Mesodermal cell (in vitro differentiated cells): ENCODE measurements around the gene MYO5B.

Experiments
- H3K27ac ChIP-seq: 2 replicates; pipeline ENCODE4 v1.7.0; 2013; ENCODE audit warnings: mild to moderate bottlenecking, low read depth, low read length, moderate library complexity; ENCODE audit not compliant: severe bottlenecking
- H3K36me3 ChIP-seq: 2 replicates; pipeline ENCODE4 v1.7.1; 2013; ENCODE audit warnings: mild to moderate bottlenecking, low read length, moderate library complexity; ENCODE audit not compliant: control insufficient read depth, insufficient read depth
- H3K4me1 ChIP-seq: one replicate; pipeline ENCODE4 v1.7.1; 2013; ENCODE audit warnings: mild to moderate bottlenecking, low read length; ENCODE audit not compliant: insufficient read depth, control insufficient read depth, poor library complexity, severe bottlenecking
- H3K4me3 ChIP-seq: 2 replicates; pipeline ENCODE4 v1.7.0; 2013; ENCODE audit warnings: low read length, control low read depth, mild to moderate bottlenecking; ENCODE audit not compliant: insufficient read depth, poor library complexity, severe bottlenecking; ENCODE audit errors: extremely low read depth
- H3K9me3 ChIP-seq: 2 replicates; pipeline ENCODE4 v1.7.1; 2013; ENCODE audit warnings: mild to moderate bottlenecking, low read length, moderate library complexity; ENCODE audit not compliant: control insufficient read depth
- WGBS, 2 experiments: methylation state at CpG; one replicate each; pipeline ENCODE4 v1.1.5; 2013; ENCODE audit warnings: missing lambda C conversion rate in 2 of 2; ENCODE audit not compliant: insufficient coverage in 2 of 2; 5-methylcytosine and 5-hydroxymethylcytosine counted together

Gene MYO5B

GRCh38 chr18:49858309-49859020 is 336.5 kb downstream of the MYO5B start:
- Histone ChIP-seq H3K27ac (no peak overlapping the region), H3K4me1 (peaks cover 11% of the 10 kb centered on the region), H3K9me3 (no peaks in the 10 kb centered on the region), H3K4me3 (no peak overlapping the region), H3K36me3 (no peaks in the 10 kb centered on the region)
- WGBS, 2 experiments: 63 to 67% methylated on average over 7 to 8 of the region's 11 CpGs

GRCh38 chr18:49857708-49858107 is 337.2 kb downstream of the MYO5B start:
- no peaks in the 10 kb centered on the region for H3K36me3 ChIP-seq
- no peaks in the 10 kb centered on the region for H3K9me3 ChIP-seq
- 84% methylated on average over 2 of the region's 3 CpGs; no CpG with 5 or more reads in 1 of the 2 experiments for WGBS, 2 experiments
- H3K4me3 ChIP-seq: no peak overlapping the region
- no peak overlapping the region for H3K27ac ChIP-seq
- H3K4me1 ChIP-seq: peaks cover 11% of the 10 kb centered on the region

- Histone ChIP-seq H3K27ac (no peak overlapping the region), H3K36me3 (no peaks in the 10 kb centered on the region), H3K4me1 (peaks cover 11% of the 10 kb centered on the region), H3K4me3 (no peak overlapping the region), H3K9me3 (no peaks in the 10 kb centered on the region)
- 88 to 99% methylated on average over 5 of the region's 6 CpGs for WGBS, 2 experiments
These were observed 338.5 kb downstream of the MYO5B start for GRCh38 chr18:49856496-49856895.

GRCh38 chr18:49855711-49856415 is 339.1 kb downstream of the MYO5B start:
- Histone ChIP-seq H3K36me3 (no peaks in the 10 kb centered on the region), H3K27ac (no peak overlapping the region)
- WGBS, 2 experiments: 95% methylated on average over 7 of the region's 7 CpGs

GRCh38 chr18:49854681-49855080 is 340.3 kb downstream of the MYO5B start:
- Histone ChIP-seq H3K4me3 (no peak overlapping the region), H3K9me3 (no peaks in the 10 kb centered on the region), H3K27ac (no peak overlapping the region), H3K4me1 (peaks cover 12% of the 10 kb centered on the region), H3K36me3 (no peaks in the 10 kb centered on the region)
- WGBS, 2 experiments: 100% methylated on average over 1 of the region's 3 CpGs; no CpG with 5 or more reads in 1 of the 2 experiments

More at GRCh38 chr18:49855711-49856415, 339.1 kb downstream of the MYO5B start:
- H3K4me1 ChIP-seq: peaks cover 11% of the 10 kb centered on the region
- no peaks in the 10 kb centered on the region for H3K9me3 ChIP-seq
- H3K4me3 ChIP-seq: no peak overlapping the region

DNA sequence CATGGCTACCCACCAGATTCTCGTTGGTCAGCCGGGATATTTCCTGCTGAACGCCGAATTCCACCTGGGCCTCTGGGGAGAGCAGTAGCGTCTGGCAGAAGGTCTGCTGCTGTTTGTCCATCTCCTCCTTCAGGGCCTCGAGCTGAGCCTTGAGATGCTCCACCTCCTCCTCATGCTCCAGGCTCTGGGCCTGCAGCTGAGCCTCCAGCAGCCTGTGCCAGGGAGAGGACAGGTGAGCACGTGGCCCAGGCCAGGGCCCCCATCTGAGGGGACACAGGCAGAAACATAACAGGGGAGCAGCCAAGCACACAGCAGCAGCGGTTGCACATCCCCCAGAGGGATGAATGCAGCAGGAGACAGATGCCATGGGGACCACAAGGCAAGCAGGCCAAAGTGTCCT is 341.5 kb downstream of the MYO5B start:
- no peaks in the 10 kb centered on the region for H3K36me3 ChIP-seq
- peaks cover 14% of the 10 kb centered on the region for H3K4me1 ChIP-seq
- WGBS, 2 experiments: 87 to 95% methylated on average over 8 of the region's 8 CpGs
- H3K9me3 ChIP-seq: no peaks in the 10 kb centered on the region
- H3K4me3 ChIP-seq: no peak overlapping the region
- no peak overlapping the region for H3K27ac ChIP-seq

GRCh38 chr18:49853011-49853410 is 341.9 kb downstream of the MYO5B start:
- Histone ChIP-seq H3K9me3 (no peaks in the 10 kb centered on the region), H3K36me3 (no peaks in the 10 kb centered on the region), H3K4me3 (no peak overlapping the region), H3K4me1 (peaks cover 12% of the 10 kb centered on the region), H3K27ac (no peak overlapping the region)
- WGBS, 2 experiments: 89 to 92% methylated on average over 7 of the region's 7 CpGs

- WGBS, 2 experiments: 58 to 78% methylated on average over 2 to 3 of the region's 4 CpGs
- H3K9me3 ChIP-seq: no peaks in the 10 kb centered on the region
- peaks cover 12% of the 10 kb centered on the region for H3K4me1 ChIP-seq
- no peak overlapping the region for H3K27ac ChIP-seq
- H3K4me3 ChIP-seq: no peak overlapping the region
- H3K36me3 ChIP-seq: no peaks in the 10 kb centered on the region
These were observed 343.3 kb downstream of the MYO5B start for GRCh38 chr18:49851624-49852023.

DNA sequence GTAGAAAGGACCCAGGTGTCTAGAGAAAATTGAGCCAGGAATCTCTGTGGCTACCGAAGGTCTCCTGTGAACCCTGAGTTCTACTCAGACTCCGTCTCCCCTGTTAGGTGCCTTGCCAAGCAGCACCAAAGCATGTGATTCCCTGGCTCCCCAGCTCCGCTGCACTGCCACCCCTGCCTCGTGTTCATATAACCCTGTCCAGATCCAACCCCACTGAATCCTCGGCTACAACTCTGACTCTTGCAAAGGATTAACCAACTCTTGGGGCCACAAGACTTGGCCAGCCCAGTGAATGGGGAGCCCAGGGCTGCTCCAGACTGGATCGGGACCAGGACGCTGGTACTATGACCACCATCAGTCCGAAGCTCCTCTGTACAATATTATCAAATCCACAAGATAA is 344.3 kb downstream of the MYO5B start:
- 92 to 96% methylated on average over 8 of the region's 8 CpGs for WGBS, 2 experiments
- no peaks in the 10 kb centered on the region for H3K36me3 ChIP-seq

GRCh38 chr18:49849331-49850217 is 345.4 kb downstream of the MYO5B start:
- Histone ChIP-seq H3K4me3 (no peak overlapping the region), H3K36me3 (no peaks in the 10 kb centered on the region), H3K27ac (no peak overlapping the region), H3K9me3 (no peaks in the 10 kb centered on the region), H3K4me1 (peaks cover 12% of the 10 kb centered on the region)
- 50 to 65% methylated on average over 10 to 13 of the region's 14 CpGs for WGBS, 2 experiments

More for the DNA sequence above, 344.3 kb downstream of the MYO5B start:
- no peaks in the 10 kb centered on the region for H3K9me3 ChIP-seq
- H3K4me3 ChIP-seq: no peak overlapping the region
- no peak overlapping the region for H3K27ac ChIP-seq
- peaks cover 12% of the 10 kb centered on the region for H3K4me1 ChIP-seq
